Neural progenitor cell (in vitro differentiated cells): ENCODE measurements around the gene RPA1. TPM values are rescaled to one million over a fixed set of nuclear protein-coding genes. Genes with fewer than 3 reads are reported as not detected.
A peak's percentile ranks its signal among the peaks of the same experiment; 100 is the strongest.

Source experiments
- DNase-seq: peaks from one replicate; pipeline ENCODE4 v3.0.0-alpha.2; 2016; ENCODE audit warnings: low spot score
- H2AFZ ChIP-seq: fragments of 200-600 bp; sonication (generic); replicated peaks from 2 replicates; pipeline ENCODE4 v1.6.1; 2016; ENCODE audit warnings: antibody characterized with exemption
- H3F3A ChIP-seq: fragments of 200-600 bp; sonication (generic); 2 replicates; pipeline ENCODE4 v1.6.1; 2016; ENCODE audit warnings: antibody characterized with exemption, low read depth
- H3K27ac ChIP-seq: fragments of 200-600 bp; sonication (generic); 2 replicates; pipeline ENCODE4 v1.5.1; 2016; ENCODE audit warnings: mild to moderate bottlenecking
- H3K27me3 ChIP-seq: fragments of 200-600 bp; sonication (generic); 2 replicates; pipeline ENCODE4 v1.6.1; 2016; ENCODE audit warnings: mild to moderate bottlenecking, moderate library complexity
- H3K36me3 ChIP-seq: fragments of 200-600 bp; sonication (generic); 2 replicates; pipeline ENCODE4 v1.5.1; 2016
- H3K4me1 ChIP-seq: fragments of 200-600 bp; sonication (generic); 2 replicates; pipeline ENCODE4 v1.6.1; 2016; ENCODE audit warnings: mixed run types
- H3K4me2 ChIP-seq: fragments of 200-600 bp; sonication (generic); 2 replicates; pipeline ENCODE4 v1.6.1; 2016
- H3K4me3 ChIP-seq: fragments of 200-600 bp; sonication (generic); 2 replicates; pipeline ENCODE4 v1.5.1; 2016
- H3K79me2 ChIP-seq: fragments of 200-600 bp; sonication (generic); 2 replicates; pipeline ENCODE4 v1.6.1; 2016; ENCODE audit warnings: low read depth
- H3K9ac ChIP-seq: fragments of 200-600 bp; sonication (generic); 2 replicates; pipeline ENCODE4 v1.6.1; 2016
- H3K9me3 ChIP-seq: fragments of 200-600 bp; sonication (generic); 2 replicates; pipeline ENCODE4 v1.5.1; 2016; ENCODE audit warnings: low read depth
- H4K20me1 ChIP-seq: fragments of 200-600 bp; sonication (generic); 2 replicates; pipeline ENCODE4 v1.6.1; 2016; ENCODE audit warnings: low read depth
- H3K27ac Mint-ChIP-seq: 3 replicates; pipeline ENCODE4 v1.8.0; 2021; ENCODE audit warnings: mixed read lengths
- H3K27me3 Mint-ChIP-seq: 2 replicates; pipeline ENCODE4 v1.8.0; 2022; ENCODE audit warnings: low read depth, mild to moderate bottlenecking, inconsistent platforms, moderate library complexity, mixed read lengths; ENCODE audit not compliant: insufficient read depth
- H3K36me3 Mint-ChIP-seq: 3 replicates; pipeline ENCODE4 v1.8.0; 2021; ENCODE audit warnings: mixed read lengths
- H3K4me1 Mint-ChIP-seq: 3 replicates; pipeline ENCODE4 v1.8.0; 2021; ENCODE audit warnings: mixed read lengths
- H3K4me3 Mint-ChIP-seq: 3 replicates; pipeline ENCODE4 v1.8.0; 2021; ENCODE audit warnings: mild to moderate bottlenecking, moderate library complexity, mixed read lengths
- H3K9me3 Mint-ChIP-seq: 3 replicates; pipeline ENCODE4 v1.8.0; 2020; ENCODE audit warnings: mixed read lengths
- EZH2 ChIP-seq: fragments of 200-600 bp; sonication (generic); IDR thresholded peaks from 2 replicates; pipeline ENCODE4 v1.6.1; 2017; ENCODE audit warnings: antibody characterized with exemption, mild to moderate bottlenecking, moderate library complexity
- EZH2phosphoT487 ChIP-seq: fragments of 200-600 bp; sonication (generic); IDR thresholded peaks from 2 replicates; pipeline ENCODE4 v1.6.1; 2017; ENCODE audit warnings: antibody characterized with exemption
- total RNA-seq: library from RNA; depleted of rRNA; stranded (reverse); fragments of >200 nt; gene quantifications from 2 replicates; pipeline ENCODE4 v1.2.3, GENCODE V29; 2015; ENCODE audit warnings: low replicate concordance
- TF ChIP-seq, protein P1 (sequence below): fragments of 200-600 bp; sonication (generic); IDR thresholded peaks from 2 replicates; pipeline ENCODE4 v1.5.1; 2017; ENCODE audit warnings: antibody characterized with exemption, mild to moderate bottlenecking

The RPA1 gene
- total RNA-seq, 1 donor from 2014 or later = 94.4 TPM

DNA sequence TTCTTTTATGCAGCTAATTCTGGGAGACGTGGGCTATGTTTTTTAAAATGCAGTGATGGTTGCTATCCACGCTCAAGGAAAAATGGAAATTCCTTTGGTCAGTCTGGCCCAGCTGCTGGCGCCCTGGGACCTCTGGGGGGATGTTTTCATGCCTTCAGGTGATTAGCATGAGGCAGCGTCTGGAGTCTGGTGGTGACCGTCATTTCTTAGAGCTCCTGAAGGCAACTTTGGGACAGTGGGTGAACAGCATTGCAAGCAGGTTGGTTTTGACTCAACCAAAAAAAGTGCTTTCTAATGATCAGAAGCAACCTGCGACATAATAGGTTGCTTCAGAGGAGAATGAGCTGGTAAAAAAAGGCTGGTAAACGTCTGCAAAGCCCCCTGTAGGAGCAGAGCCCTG is 82.3 kb downstream of the RPA1 start:
- H3K27ac ChIP-seq = no peak overlapping the region
- peak overlapping the region; percentile 45 for H3K4me2 ChIP-seq
- H3K4me3 ChIP-seq = no peak overlapping the region
- no peak overlapping the region for H3K4me3 Mint-ChIP-seq
- H3K79me2 ChIP-seq = no peaks in the 10 kb centered on the region
- TF ChIP-seq, protein P1, sequence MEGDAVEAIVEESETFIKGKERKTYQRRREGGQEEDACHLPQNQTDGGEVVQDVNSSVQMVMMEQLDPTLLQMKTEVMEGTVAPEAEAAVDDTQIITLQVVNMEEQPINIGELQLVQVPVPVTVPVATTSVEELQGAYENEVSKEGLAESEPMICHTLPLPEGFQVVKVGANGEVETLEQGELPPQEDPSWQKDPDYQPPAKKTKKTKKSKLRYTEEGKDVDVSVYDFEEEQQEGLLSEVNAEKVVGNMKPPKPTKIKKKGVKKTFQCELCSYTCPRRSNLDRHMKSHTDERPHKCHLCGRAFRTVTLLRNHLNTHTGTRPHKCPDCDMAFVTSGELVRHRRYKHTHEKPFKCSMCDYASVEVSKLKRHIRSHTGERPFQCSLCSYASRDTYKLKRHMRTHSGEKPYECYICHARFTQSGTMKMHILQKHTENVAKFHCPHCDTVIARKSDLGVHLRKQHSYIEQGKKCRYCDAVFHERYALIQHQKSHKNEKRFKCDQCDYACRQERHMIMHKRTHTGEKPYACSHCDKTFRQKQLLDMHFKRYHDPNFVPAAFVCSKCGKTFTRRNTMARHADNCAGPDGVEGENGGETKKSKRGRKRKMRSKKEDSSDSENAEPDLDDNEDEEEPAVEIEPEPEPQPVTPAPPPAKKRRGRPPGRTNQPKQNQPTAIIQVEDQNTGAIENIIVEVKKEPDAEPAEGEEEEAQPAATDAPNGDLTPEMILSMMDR = no peak
- TF ChIP-seq EZH2phosphoT487 (no peak), EZH2 (no peak)
- H3F3A ChIP-seq = peaks cover 54% of the 10 kb centered on the region
- peak overlapping the region; percentile 15 for H3K27ac Mint-ChIP-seq
- no peaks in the 10 kb centered on the region for H4K20me1 ChIP-seq
- no peaks in the 10 kb centered on the region for H3K36me3 ChIP-seq
- no peak overlapping the region for H3K9ac ChIP-seq
- peaks cover 55% of the 10 kb centered on the region for H3K4me1 ChIP-seq
- DNase-seq = no peak
- peaks cover 70% of the 10 kb centered on the region for H3K27me3 ChIP-seq
- no peaks in the 10 kb centered on the region for H3K9me3 ChIP-seq
- H3K4me1 Mint-ChIP-seq = peaks cover 64% of the 10 kb centered on the region
- H3K9me3 Mint-ChIP-seq = peaks cover 2% of the 10 kb centered on the region
- peak overlapping the region; percentile 36 for H2AFZ ChIP-seq
- H3K27me3 Mint-ChIP-seq = peaks cover 14% of the 10 kb centered on the region
- H3K36me3 Mint-ChIP-seq = no peaks in the 10 kb centered on the region

DNA sequence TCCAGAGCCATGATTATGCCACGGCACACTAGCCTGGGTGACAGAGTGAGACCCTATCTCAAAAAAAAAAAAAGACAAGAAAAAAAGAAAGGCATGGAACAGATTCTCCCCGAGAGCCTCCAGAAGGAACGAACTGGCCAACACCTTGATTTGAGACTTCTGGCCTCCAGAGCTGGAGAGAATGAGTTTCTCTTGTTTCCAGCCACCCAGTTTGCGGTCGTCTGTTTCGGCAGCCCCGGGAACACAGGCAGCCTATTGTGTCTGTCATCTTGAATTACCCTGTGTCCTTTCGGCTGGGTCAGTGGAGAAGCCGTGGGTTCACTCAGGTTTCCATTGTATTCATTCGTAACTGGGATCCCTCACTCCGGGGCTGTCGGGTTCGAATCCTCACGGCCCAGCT is 83.9 kb downstream of the RPA1 start:
- peaks cover 56% of the 10 kb centered on the region for H3K4me1 Mint-ChIP-seq
- DNase-seq = no peak
- TF ChIP-seq EZH2phosphoT487 (no peak), EZH2 (no peak)
- TF ChIP-seq, protein P1 = no peak
- peaks cover 60% of the 10 kb centered on the region for H3K27me3 ChIP-seq
- no peak overlapping the region for H3K27ac ChIP-seq
- no peaks in the 10 kb centered on the region for H4K20me1 ChIP-seq
- no peaks in the 10 kb centered on the region for H3K9me3 ChIP-seq
- H3K9ac ChIP-seq = no peak overlapping the region
- H3F3A ChIP-seq = peaks cover 39% of the 10 kb centered on the region
- H2AFZ ChIP-seq = no peak overlapping the region
- no peak overlapping the region for H3K27ac Mint-ChIP-seq
- peaks cover 2% of the 10 kb centered on the region for H3K9me3 Mint-ChIP-seq
- peaks cover 14% of the 10 kb centered on the region for H3K27me3 Mint-ChIP-seq
- no peaks in the 10 kb centered on the region for H3K79me2 ChIP-seq
- no peak overlapping the region for H3K4me2 ChIP-seq
- H3K36me3 ChIP-seq = no peaks in the 10 kb centered on the region
- no peak overlapping the region for H3K4me3 ChIP-seq
- no peak overlapping the region for H3K4me3 Mint-ChIP-seq
- peaks cover 41% of the 10 kb centered on the region for H3K4me1 ChIP-seq
- H3K36me3 Mint-ChIP-seq = no peaks in the 10 kb centered on the region

DNA sequence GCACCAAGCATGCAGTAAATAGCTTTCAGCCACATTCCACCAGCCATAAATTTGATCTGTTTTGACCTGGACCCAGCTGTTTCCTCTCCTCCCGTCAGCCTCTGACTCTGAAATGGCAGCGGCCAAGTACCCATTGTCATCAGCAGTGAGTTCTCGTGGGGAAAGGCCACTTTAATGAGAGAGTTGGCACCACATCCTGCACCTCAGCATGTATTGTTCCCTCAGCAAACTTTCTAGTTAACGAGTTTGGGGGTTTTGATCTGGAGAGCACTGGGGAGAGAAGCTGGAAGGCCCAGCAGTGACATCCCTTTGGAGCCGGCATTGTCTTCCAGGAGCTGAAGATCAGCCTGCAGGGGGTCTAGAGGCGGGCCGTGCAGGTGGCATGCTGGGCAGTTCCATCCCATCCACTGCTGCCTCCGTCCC is 84.9 kb downstream of the RPA1 start:
- peaks cover 14% of the 10 kb centered on the region for H3K27me3 Mint-ChIP-seq
- TF ChIP-seq EZH2phosphoT487 (no peak), EZH2 (no peak)
- TF ChIP-seq, protein P1 = no peak
- H2AFZ ChIP-seq = no peak overlapping the region

More for the DNA sequence above, 84.9 kb downstream of the RPA1 start:
- Histone ChIP-seq H3K9ac (no peak overlapping the region), H3K79me2 (no peaks in the 10 kb centered on the region), H3K27ac (no peak overlapping the region), H3F3A (peaks cover 29% of the 10 kb centered on the region), H3K4me1 (peaks cover 42% of the 10 kb centered on the region), H3K4me3 (no peak overlapping the region), H4K20me1 (no peaks in the 10 kb centered on the region), H3K27me3 (peaks cover 53% of the 10 kb centered on the region), H3K9me3 (no peaks in the 10 kb centered on the region), H3K4me2 (peak overlapping the region; percentile 42), H3K36me3 (no peaks in the 10 kb centered on the region)
- peak; percentile 56 for DNase-seq
- H3K9me3 Mint-ChIP-seq = peaks cover 2% of the 10 kb centered on the region
- no peak overlapping the region for H3K4me3 Mint-ChIP-seq
- peaks cover 56% of the 10 kb centered on the region for H3K4me1 Mint-ChIP-seq
- H3K36me3 Mint-ChIP-seq = no peaks in the 10 kb centered on the region
- no peak overlapping the region for H3K27ac Mint-ChIP-seq
